ENCODE results near the gene PRAF2. TPM values are rescaled to one million over a fixed set of nuclear protein-coding genes. Genes with fewer than 3 reads are reported as not detected.

The PRAF2 gene
- total RNA-seq, 1 experiment from 2014 or later: 1.9 TPM

DNA sequence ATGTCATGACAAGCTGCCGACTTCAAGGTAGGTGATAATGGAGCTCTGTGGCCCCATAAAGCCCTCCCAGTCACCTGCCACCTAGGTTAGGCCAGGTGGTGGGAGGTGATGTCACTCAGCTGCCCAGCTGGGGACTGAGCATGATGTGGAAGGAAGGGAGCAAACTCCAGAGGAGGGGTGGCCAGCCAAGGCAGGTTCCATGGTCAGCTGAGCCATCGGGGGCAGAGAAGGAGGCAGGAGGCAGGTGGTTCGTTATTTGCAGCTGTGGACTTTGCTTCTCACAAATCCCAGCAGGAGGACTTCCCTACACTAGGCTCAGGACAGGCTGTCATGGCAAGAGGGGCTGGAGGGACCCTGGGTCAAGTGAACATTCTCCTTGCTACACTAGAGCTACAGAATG lies 12.9 kb downstream of the PRAF2 start:
- no peak for DNase-seq
- H3K4me3 ChIP-seq: no peak overlapping the region
- no peaks in the 10 kb centered on the region for H3K9me3 ChIP-seq
- H3K27me3 ChIP-seq: no peaks in the 10 kb centered on the region
- H3K36me3 ChIP-seq: no peaks in the 10 kb centered on the region

DNA sequence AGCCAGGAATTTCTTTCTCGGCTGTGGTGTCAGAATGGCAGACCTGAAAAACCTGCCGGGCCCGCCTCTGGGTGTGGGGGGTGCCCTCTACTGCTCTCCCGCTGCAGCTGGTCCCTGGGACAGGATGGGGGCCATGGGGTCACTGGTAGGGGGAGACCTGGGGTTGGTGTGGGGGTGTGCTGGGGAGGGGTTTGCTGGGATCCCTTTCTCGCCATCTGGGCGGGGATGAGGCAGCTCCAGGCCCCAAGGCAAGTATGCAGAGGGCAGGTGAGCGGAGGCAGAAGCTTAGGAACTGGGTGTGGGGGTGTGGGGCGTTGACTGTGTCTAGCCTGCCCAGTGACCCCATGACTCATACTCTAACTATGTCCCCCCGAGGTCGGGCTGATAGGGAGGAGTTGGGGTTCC lies 14.1 kb downstream of the PRAF2 start:
- no peak for DNase-seq
- Histone ChIP-seq H3K9me3 (no peaks in the 10 kb centered on the region), H3K36me3 (no peaks in the 10 kb centered on the region), H3K27me3 (no peaks in the 10 kb centered on the region), H3K4me3 (no peak overlapping the region)

GRCh38 chrX:49059201-49059600 lies 14.6 kb downstream of the PRAF2 start:
- Histone ChIP-seq H3K4me3 (no peak overlapping the region), H3K36me3 (no peaks in the 10 kb centered on the region), H3K9me3 (no peaks in the 10 kb centered on the region), H3K27me3 (no peaks in the 10 kb centered on the region)
- DNase-seq: no peak

DNA sequence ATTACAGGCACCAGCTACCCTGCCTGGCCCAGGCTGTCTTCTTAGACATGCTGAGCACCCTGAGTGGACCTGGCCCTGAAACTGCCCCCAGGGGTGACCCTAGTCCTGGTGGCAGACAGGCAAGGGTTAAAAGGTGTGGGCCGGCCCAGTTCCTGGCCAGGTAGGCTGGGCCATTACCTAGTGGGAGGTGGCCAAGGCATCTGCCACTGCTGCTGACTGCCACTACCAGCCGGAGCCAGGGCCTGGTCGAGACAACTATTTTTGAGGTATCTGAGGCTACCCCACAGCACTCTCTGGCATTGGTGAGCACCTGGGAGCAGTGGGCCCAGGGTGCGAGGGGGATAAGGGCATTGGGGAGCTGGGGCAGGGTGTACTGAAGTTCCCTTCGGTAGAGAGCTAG lies 15.0 kb downstream of the PRAF2 start, which contains the start of gene CCDC120:
Gene CCDC120 (plus strand): TSS at position 206 of the 400 bp plus-strand sequence. CDS start 3,043 bp downstream, outside the sequence.
- no peak for DNase-seq
- H3K9me3 ChIP-seq: no peaks in the 10 kb centered on the region

GRCh38 chrX:49054073-49054762 lies 19.6 kb downstream of the PRAF2 start:
- Histone ChIP-seq H3K36me3 (no peaks in the 10 kb centered on the region), H3K27me3 (no peaks in the 10 kb centered on the region), H3K4me3 (peak overlapping the region; percentile 53), H3K9me3 (no peaks in the 10 kb centered on the region)
- no peak for DNase-seq

More for the DNA sequence above, 15.0 kb downstream of the PRAF2 start, which contains the start of gene CCDC120:
- Histone ChIP-seq H3K36me3 (no peaks in the 10 kb centered on the region), H3K4me3 (no peak within 1 kb of the TSS), H3K27me3 (no peaks in the 10 kb centered on the region)

- Histone ChIP-seq H3K9me3 (no peaks in the 10 kb centered on the region), H3K27me3 (no peaks in the 10 kb centered on the region), H3K36me3 (no peaks in the 10 kb centered on the region), H3K4me3 (peak overlapping the region; percentile 53)
- DNase-seq: peak; percentile 65
Measured at GRCh38 chrX:49053223-49054072, 20.4 kb downstream of the PRAF2 start.

- Histone ChIP-seq H3K36me3 (peaks cover 11% of the 10 kb centered on the region), H3K27me3 (no peaks in the 10 kb centered on the region), H3K4me3 (peak overlapping the region; percentile 17; the same call in 1 of the 2 replicates), H3K9me3 (no peaks in the 10 kb centered on the region)
- DNase-seq: no peak
Measured at GRCh38 chrX:49043987-49044281, 29.9 kb downstream of the PRAF2 start.

GRCh38 chrX:49043220-49043986 lies 30.4 kb downstream of the PRAF2 start, which contains the start of gene TFE3:
TFE3 (minus strand) TSS chrX:49043357; CDS start chrX:49043226, 131 bp downstream.
- no peaks in the 10 kb centered on the region for H3K9me3 ChIP-seq
- H3K4me3 ChIP-seq: peak within 1 kb of the TSS; percentile 86
- peak; percentile 96 for DNase-seq
- peaks cover 16% of the 10 kb centered on the region for H3K36me3 ChIP-seq
- H3K27me3 ChIP-seq: no peaks in the 10 kb centered on the region

DNA sequence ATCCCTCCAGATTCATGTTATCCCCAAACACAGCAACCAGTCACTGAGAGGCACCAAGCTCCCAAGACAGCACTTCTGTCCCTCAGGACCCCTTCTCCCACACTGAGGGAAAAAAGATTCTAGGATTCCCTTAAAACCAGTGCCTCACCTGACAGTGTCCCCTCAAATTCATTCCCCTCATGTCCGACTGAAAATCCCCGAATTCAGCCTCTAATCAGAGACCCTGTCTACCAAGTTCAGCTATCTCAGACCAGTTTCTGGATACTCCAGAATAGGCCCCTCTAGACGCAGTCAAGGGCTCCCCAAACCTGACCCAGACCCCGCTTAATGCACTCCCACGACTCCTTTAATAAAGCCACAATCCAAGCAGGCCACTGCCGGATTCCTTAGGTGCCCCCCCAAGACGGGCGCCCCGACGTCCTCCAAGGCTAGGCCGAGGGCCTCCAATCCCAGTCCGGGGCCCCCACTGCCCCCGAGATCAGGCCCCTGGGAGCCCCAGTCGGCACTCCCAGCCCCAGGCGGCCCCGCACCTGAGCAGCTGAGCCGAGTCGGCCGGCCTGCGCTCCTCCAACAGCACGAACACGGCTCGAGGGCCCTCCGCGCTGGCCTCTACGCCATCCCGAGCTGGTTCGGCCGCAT lies 31.1 kb downstream of the PRAF2 start:
- DNase-seq: no peak
- no peaks in the 10 kb centered on the region for H3K9me3 ChIP-seq
- H3K36me3 ChIP-seq: peaks cover 23% of the 10 kb centered on the region
- H3K4me3 ChIP-seq: peak overlapping the region; percentile 86
- H3K27me3 ChIP-seq: no peaks in the 10 kb centered on the region

- peak; percentile 44 for DNase-seq
- no peaks in the 10 kb centered on the region for H3K27me3 ChIP-seq
- no peaks in the 10 kb centered on the region for H3K9me3 ChIP-seq
- H3K4me3 ChIP-seq: peak overlapping the region; percentile 86
- H3K36me3 ChIP-seq: peaks cover 24% of the 10 kb centered on the region
Measured at GRCh38 chrX:49041744-49042580, 31.8 kb downstream of the PRAF2 start.

DNA sequence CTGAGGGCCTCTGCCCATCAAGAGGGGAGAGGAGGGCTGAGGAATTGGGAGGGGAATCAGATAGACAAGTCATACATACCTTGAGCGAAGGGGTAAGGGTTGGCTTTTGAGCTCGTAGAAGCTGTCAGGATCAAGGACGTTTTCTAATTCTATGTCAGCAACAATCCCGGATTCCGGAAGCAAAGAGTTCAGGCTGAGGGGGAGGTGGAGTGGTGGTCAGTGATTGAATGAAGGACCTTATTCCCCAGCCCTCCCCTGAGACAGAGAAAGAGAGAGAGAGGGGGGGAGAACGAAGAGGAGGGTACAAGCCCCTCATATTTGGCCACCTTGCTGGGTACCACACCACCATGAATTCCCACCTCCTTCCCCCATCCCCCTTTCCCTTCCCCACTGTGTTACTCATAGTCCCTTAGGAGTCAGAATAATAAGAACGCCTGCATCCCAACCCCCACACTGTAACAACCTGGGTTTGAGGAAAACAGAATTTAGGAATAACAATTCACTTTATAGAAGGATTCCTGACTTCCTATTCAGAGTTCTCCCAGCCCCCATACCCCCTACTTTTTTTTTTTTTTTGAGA lies 33.3 kb downstream of the PRAF2 start:
- Histone ChIP-seq H3K36me3 (peaks cover 29% of the 10 kb centered on the region), H3K9me3 (no peaks in the 10 kb centered on the region), H3K4me3 (peak overlapping the region; percentile 86), H3K27me3 (no peaks in the 10 kb centered on the region)
- DNase-seq: no peak

- Histone ChIP-seq H3K36me3 (peaks cover 29% of the 10 kb centered on the region), H3K27me3 (no peaks in the 10 kb centered on the region), H3K4me3 (peak overlapping the region; percentile 86), H3K9me3 (no peaks in the 10 kb centered on the region)
- peak; percentile 89 for DNase-seq
Measured at GRCh38 chrX:49039598-49040375, 34.0 kb downstream of the PRAF2 start.

DNA sequence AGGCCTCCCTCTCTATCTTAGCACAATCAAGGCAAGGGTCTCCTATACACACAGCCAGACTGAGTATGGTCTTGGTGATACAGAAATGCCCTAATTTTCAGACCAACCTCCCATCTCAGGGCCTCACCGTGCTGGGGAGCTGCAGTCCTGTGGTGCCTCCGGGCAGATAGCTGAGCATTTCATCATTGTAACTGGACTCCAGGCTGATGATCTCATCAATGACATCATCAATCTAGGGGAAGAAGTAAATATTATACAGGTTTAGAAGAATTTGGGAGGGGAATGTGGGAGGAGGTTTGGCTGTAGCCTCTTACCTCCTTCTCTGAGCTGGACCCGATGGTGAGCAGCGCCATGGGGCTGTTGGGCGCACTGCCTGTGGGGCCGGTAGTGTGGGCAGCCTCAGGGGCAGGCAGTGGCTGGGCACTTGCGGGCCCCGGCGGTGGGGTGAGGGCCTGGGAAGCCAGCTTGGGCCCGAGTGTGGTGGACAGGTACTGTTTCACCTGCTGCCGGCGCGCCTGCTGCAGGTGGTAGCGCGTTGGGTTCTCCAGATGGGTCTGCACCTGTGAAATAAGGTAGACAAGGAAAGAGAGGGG lies 35.8 kb downstream of the PRAF2 start:
- H3K9me3 ChIP-seq: no peaks in the 10 kb centered on the region
- H3K36me3 ChIP-seq: peaks cover 41% of the 10 kb centered on the region
- H3K27me3 ChIP-seq: no peaks in the 10 kb centered on the region
- H3K4me3 ChIP-seq: no peak overlapping the region
- DNase-seq: no peak

DNA sequence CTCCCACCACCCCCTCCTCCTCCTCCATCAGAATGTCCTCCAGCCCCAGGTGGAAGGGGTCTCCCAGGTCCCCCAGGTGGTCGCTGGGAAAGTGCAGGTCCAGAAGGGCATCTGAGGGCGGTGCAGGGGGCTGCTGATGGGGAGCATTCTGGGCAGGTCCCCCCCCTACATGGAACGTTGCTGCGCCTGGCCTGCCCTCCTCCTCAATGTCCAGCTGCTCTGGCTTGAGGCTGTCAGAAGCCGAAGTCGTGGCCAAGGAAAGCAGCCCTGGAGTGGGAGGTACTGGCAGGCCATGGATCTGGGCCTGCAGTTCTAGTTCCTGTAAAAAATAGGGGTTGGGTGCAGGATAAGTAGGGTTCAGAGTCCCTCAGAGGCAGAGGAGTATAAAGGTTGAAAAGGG lies 43.5 kb downstream of the PRAF2 start:
- no peak for DNase-seq
- Histone ChIP-seq H3K36me3 (peaks cover 15% of the 10 kb centered on the region), H3K9me3 (no peaks in the 10 kb centered on the region), H3K27me3 (no peaks in the 10 kb centered on the region), H3K4me3 (no peak overlapping the region)
